HG02870 (cell line): ENCODE data around the gene ARHGAP22.

ENCODE experiments used
- ATAC-seq: cut with Tn5 transposase; IDR thresholded peaks from one replicate; pipeline ENCODE4 v1.9.1; 2021; ENCODE audit warnings: mild to moderate bottlenecking, moderate library complexity; ENCODE audit not compliant: unreplicated experiment

ARHGAP22 gene

GRCh38 chr10:48517911-48518811 is 86.7 kb downstream of the ARHGAP22 start:
- no peak for ATAC-seq

GRCh38 chr10:48517482-48517881 is 87.4 kb downstream of the ARHGAP22 start:
- ATAC-seq = no peak

- ATAC-seq = no peak
Measured at GRCh38 chr10:48516911-48517310, 88.0 kb downstream of the ARHGAP22 start.

- ATAC-seq = no peak
Measured at GRCh38 chr10:48514916-48515315, 90.0 kb downstream of the ARHGAP22 start.

- ATAC-seq = no peak
Measured at GRCh38 chr10:48514255-48514654, 90.6 kb downstream of the ARHGAP22 start.

- no peak for ATAC-seq
Measured at GRCh38 chr10:48512861-48513260, 92.0 kb downstream of the ARHGAP22 start.

- ATAC-seq = no peak
Measured at GRCh38 chr10:48511875-48512231, 93.0 kb downstream of the ARHGAP22 start.

- ATAC-seq = no peak
Measured at GRCh38 chr10:48511066-48511874, 93.6 kb downstream of the ARHGAP22 start.

GRCh38 chr10:48509974-48510692 is 94.7 kb downstream of the ARHGAP22 start:
- ATAC-seq = no peak

- ATAC-seq = no peak
Measured at GRCh38 chr10:48508791-48509772, 95.8 kb downstream of the ARHGAP22 start.

- ATAC-seq = no peak
Measured at GRCh38 chr10:48507933-48508790, 96.7 kb downstream of the ARHGAP22 start.

- no peak for ATAC-seq
Measured at GRCh38 chr10:48507494-48507893, 97.4 kb downstream of the ARHGAP22 start.

GRCh38 chr10:48506147-48506917 is 98.5 kb downstream of the ARHGAP22 start:
- no peak for ATAC-seq

- ATAC-seq = no peak
Measured at GRCh38 chr10:48505394-48506112, 99.3 kb downstream of the ARHGAP22 start.

GRCh38 chr10:48504141-48504885 is 100.6 kb downstream of the ARHGAP22 start:
- ATAC-seq = no peak

GRCh38 chr10:48503293-48503911 is 101.5 kb downstream of the ARHGAP22 start:
- no peak for ATAC-seq

GRCh38 chr10:48502791-48503190 is 102.1 kb downstream of the ARHGAP22 start:
- ATAC-seq = no peak
